Dendritic cell treated with granulocyte-macrophage colony-stimulating factor and Interleukin-4, amounts not matched to agents 40 ng/mL and 50 ng/mL, for 4 days (primary cell): ENCODE measurements around the gene AGPAT4.
"Not testable (repeated sequence)": the region's sequence is repeated elsewhere in the genome, so short reads cannot be mapped to it uniquely, and the experiment has no call there.

ENCODE experiments used
- H3K27ac Mint-ChIP-seq: one replicate; pipeline ENCODE4 v1.8.0; 2022; ENCODE audit warnings: mild to moderate bottlenecking, mixed read lengths
- H3K27me3 Mint-ChIP-seq: one replicate; pipeline ENCODE4 v1.8.0; 2022; ENCODE audit warnings: mild to moderate bottlenecking, mixed read lengths
- H3K36me3 Mint-ChIP-seq: one replicate; pipeline ENCODE4 v1.8.0; 2022; ENCODE audit warnings: low read depth, mixed read lengths
- H3K4me1 Mint-ChIP-seq: one replicate; pipeline ENCODE4 v1.8.0; 2022; ENCODE audit warnings: low read depth, mixed read lengths
- H3K4me3 Mint-ChIP-seq: one replicate; pipeline ENCODE4 v1.8.0; 2022; ENCODE audit warnings: mild to moderate bottlenecking, moderate library complexity, mixed read lengths
- H3K9me3 Mint-ChIP-seq: one replicate; pipeline ENCODE4 v1.8.0; 2022; ENCODE audit warnings: mixed read lengths
- intact Hi-C: fragments of 100-400 bp; cut with micrococcal nuclease; formaldehyde crosslinking; loops from one replicate; pipeline ENCODE4 v1.15.0; 2022

The AGPAT4 gene

GRCh38 chr6:161237176-161237575, 36.7 kb downstream of the AGPAT4 start:
- Mint-ChIP-seq H3K4me3 (no peak overlapping the region), H3K27me3 (no peaks in the 10 kb centered on the region), H3K27ac (no peak overlapping the region), H3K4me1 (peaks cover 33% of the 10 kb centered on the region), H3K9me3 (peaks cover 8% of the 10 kb centered on the region), H3K36me3 (peaks cover 44% of the 10 kb centered on the region)
- intact Hi-C loops: no loop called here

GRCh38 chr6:161235776-161236633, 37.9 kb downstream of the AGPAT4 start:
- peaks cover 8% of the 10 kb centered on the region for H3K9me3 Mint-ChIP-seq
- intact Hi-C loops: no loop called here
- H3K4me3 Mint-ChIP-seq: no peak overlapping the region
- H3K36me3 Mint-ChIP-seq: peaks cover 55% of the 10 kb centered on the region
- peaks cover 33% of the 10 kb centered on the region for H3K4me1 Mint-ChIP-seq
- no peaks in the 10 kb centered on the region for H3K27me3 Mint-ChIP-seq
- H3K27ac Mint-ChIP-seq: peak overlapping the region; percentile 61

- Mint-ChIP-seq H3K27me3 (no peaks in the 10 kb centered on the region), H3K9me3 (peaks cover 8% of the 10 kb centered on the region), H3K4me3 (no peak overlapping the region), H3K4me1 (peaks cover 37% of the 10 kb centered on the region), H3K36me3 (peaks cover 55% of the 10 kb centered on the region), H3K27ac (no peak overlapping the region)
- intact Hi-C loops: no loop called here
Measured at GRCh38 chr6:161233986-161234661, 39.7 kb downstream of the AGPAT4 start.

GRCh38 chr6:161232467-161232866, 41.4 kb downstream of the AGPAT4 start:
- intact Hi-C loops: no loop called here
- H3K36me3 Mint-ChIP-seq: peaks cover 49% of the 10 kb centered on the region
- no peaks in the 10 kb centered on the region for H3K9me3 Mint-ChIP-seq
- H3K27ac Mint-ChIP-seq: no peak overlapping the region
- H3K4me1 Mint-ChIP-seq: peaks cover 52% of the 10 kb centered on the region
- H3K4me3 Mint-ChIP-seq: no peak overlapping the region
- no peaks in the 10 kb centered on the region for H3K27me3 Mint-ChIP-seq

GRCh38 chr6:161232010-161232409, 41.9 kb downstream of the AGPAT4 start:
- H3K4me3 Mint-ChIP-seq: no peak overlapping the region
- H3K4me1 Mint-ChIP-seq: peaks cover 52% of the 10 kb centered on the region
- no peaks in the 10 kb centered on the region for H3K27me3 Mint-ChIP-seq
- no peaks in the 10 kb centered on the region for H3K9me3 Mint-ChIP-seq
- peaks cover 52% of the 10 kb centered on the region for H3K36me3 Mint-ChIP-seq
- no peak overlapping the region for H3K27ac Mint-ChIP-seq
- intact Hi-C loops: no loop called here

- intact Hi-C loops: no loop called here
- Mint-ChIP-seq H3K9me3 (no peaks in the 10 kb centered on the region), H3K36me3 (peaks cover 57% of the 10 kb centered on the region), H3K4me3 (no peak overlapping the region), H3K27me3 (no peaks in the 10 kb centered on the region), H3K4me1 (peaks cover 57% of the 10 kb centered on the region), H3K27ac (peak overlapping the region; percentile 91)
Measured at GRCh38 chr6:161230339-161230738, 43.5 kb downstream of the AGPAT4 start.

GRCh38 chr6:161228921-161229591, 44.8 kb downstream of the AGPAT4 start:
- no peaks in the 10 kb centered on the region for H3K9me3 Mint-ChIP-seq
- H3K27ac Mint-ChIP-seq: peak overlapping the region; percentile 91
- H3K4me1 Mint-ChIP-seq: peaks cover 59% of the 10 kb centered on the region
- H3K36me3 Mint-ChIP-seq: peaks cover 60% of the 10 kb centered on the region
- intact Hi-C loops: loop anchor here (5.0 kb wide), 3 partner anchors 43 to 138 kb away; partner anchors contain the start of gene AGPAT4
- no peaks in the 10 kb centered on the region for H3K27me3 Mint-ChIP-seq
- peak overlapping the region; percentile 39 for H3K4me3 Mint-ChIP-seq

GRCh38 chr6:161228096-161228495, 45.8 kb downstream of the AGPAT4 start:
- peak overlapping the region; percentile 91 for H3K27ac Mint-ChIP-seq
- peaks cover 58% of the 10 kb centered on the region for H3K36me3 Mint-ChIP-seq
- H3K27me3 Mint-ChIP-seq: no peaks in the 10 kb centered on the region
- intact Hi-C loops: loop anchor here (5.0 kb wide), 3 partner anchors 44 to 139 kb away; partner anchors contain the start of gene AGPAT4
- H3K4me3 Mint-ChIP-seq: no peak overlapping the region
- H3K9me3 Mint-ChIP-seq: no peaks in the 10 kb centered on the region
- peaks cover 64% of the 10 kb centered on the region for H3K4me1 Mint-ChIP-seq

- Mint-ChIP-seq H3K36me3 (peaks cover 49% of the 10 kb centered on the region), H3K4me3 (peak overlapping the region; percentile 60), H3K27ac (peak overlapping the region; percentile 91), H3K9me3 (no peaks in the 10 kb centered on the region), H3K27me3 (no peaks in the 10 kb centered on the region), H3K4me1 (peaks cover 59% of the 10 kb centered on the region)
- intact Hi-C loops: loop anchor here (5.0 kb wide), 3 partner anchors 45 to 140 kb away; partner anchors contain the start of gene AGPAT4
Measured at GRCh38 chr6:161227004-161227960, 46.6 kb downstream of the AGPAT4 start.

- H3K27ac Mint-ChIP-seq: peak overlapping the region; percentile 91
- H3K36me3 Mint-ChIP-seq: peaks cover 39% of the 10 kb centered on the region
- H3K9me3 Mint-ChIP-seq: no peaks in the 10 kb centered on the region
- peaks cover 65% of the 10 kb centered on the region for H3K4me1 Mint-ChIP-seq
- H3K27me3 Mint-ChIP-seq: no peaks in the 10 kb centered on the region
- H3K4me3 Mint-ChIP-seq: peak overlapping the region; percentile 60
- intact Hi-C loops: loop anchor here (5.0 kb wide), 3 partner anchors 46 to 141 kb away; partner anchors contain the start of gene AGPAT4
Measured at GRCh38 chr6:161226009-161226964, 47.6 kb downstream of the AGPAT4 start.

- Mint-ChIP-seq H3K4me1 (peaks cover 72% of the 10 kb centered on the region), H3K4me3 (no peak overlapping the region), H3K36me3 (peaks cover 35% of the 10 kb centered on the region), H3K27ac (peak overlapping the region; percentile 91), H3K27me3 (no peaks in the 10 kb centered on the region), H3K9me3 (no peaks in the 10 kb centered on the region)
- intact Hi-C loops: loop anchor here (5.0 kb wide), 3 partner anchors 47 to 142 kb away; partner anchors contain the start of gene AGPAT4
Measured at GRCh38 chr6:161225681-161226008, 48.2 kb downstream of the AGPAT4 start.

- Mint-ChIP-seq H3K36me3 (peaks cover 30% of the 10 kb centered on the region), H3K27ac (peak overlapping the region; percentile 91), H3K4me1 (peaks cover 75% of the 10 kb centered on the region)
- intact Hi-C loops: loop anchor here (5.0 kb wide), 3 partner anchors 47 to 142 kb away; partner anchors contain the start of gene AGPAT4
- H3K9me3 Mint-ChIP-seq, H3K27me3 Mint-ChIP-seq, H3K4me3 Mint-ChIP-seq: not testable (repeated sequence)
Measured at GRCh38 chr6:161224951-161225680, 48.7 kb downstream of the AGPAT4 start.
